Colonic mucosa (tissue), 4 donors: ENCODE measurements around the gene EFCAB8. TPM values are rescaled to one million over a fixed set of nuclear protein-coding genes. Genes with fewer than 3 reads are reported as not detected.

ENCODE experiments used
- DNase-seq: peaks from one replicate; pipeline ENCODE4 v3.0.0-alpha.2; 2020
- H3K27ac ChIP-seq: fragments of 200-600 bp; one replicate; pipeline ENCODE4 v1.8.0; 2021
- H3K27me3 ChIP-seq: fragments of 200-600 bp; one replicate; pipeline ENCODE4 v1.8.0; 2021
- H3K36me3 ChIP-seq: fragments of 200-600 bp; one replicate; pipeline ENCODE4 v1.8.0; 2021
- H3K4me1 ChIP-seq: fragments of 200-600 bp; one replicate; pipeline ENCODE4 v1.8.0; 2021; ENCODE audit warnings: mild to moderate bottlenecking
- H3K4me3 ChIP-seq: fragments of 200-600 bp; one replicate; pipeline ENCODE4 v1.8.0; 2021
- H3K9ac ChIP-seq, 2 donors: one replicate each; pipeline ENCODE4 v1.7.0; 2013; ENCODE audit warnings: control low read depth in 2 of 2, low read depth in 2 of 2, low read length in 2 of 2
- H3K9me3 ChIP-seq: fragments of 200-600 bp; one replicate; pipeline ENCODE4 v1.8.0; 2021
- intact Hi-C: fragments of 100-400 bp; cut with DNase I; formaldehyde crosslinking; loops from one replicate; pipeline ENCODE4 v1.14.1; 2022
- total RNA-seq, 2 donors: library from RNA; stranded (reverse); fragmentation: NEBNext Ultra II Directional in 1 of 2; extraction: Animal tissue kit (Norgen Biotek cat#: 25700) in 1 of 2; gene quantifications; one replicate each; pipeline ENCODE4 v1.2.1, GENCODE V29; 2021
- TF ChIP-seq, protein P1 (sequence below): fragments of 200-600 bp; IDR thresholded peaks from one replicate; pipeline ENCODE4 v1.8.0; 2022; ENCODE audit warnings: antibody characterized with exemption, mild to moderate bottlenecking
- donor health status: healthy.
- donor health status: DM: no; HTN: no; CAD: no.
- donor health status: DM: no; HTN: no; CAD: no.

The EFCAB8 gene
- total RNA-seq, 2 donors from 2014 or later: 0.11 to 0.72 TPM

- no peak for DNase-seq
- intact Hi-C loops: no loop called here
- H3K9me3 ChIP-seq: no peaks in the 10 kb centered on the region
- H3K9ac ChIP-seq: no peak overlapping the region
- TF ChIP-seq, protein P1, sequence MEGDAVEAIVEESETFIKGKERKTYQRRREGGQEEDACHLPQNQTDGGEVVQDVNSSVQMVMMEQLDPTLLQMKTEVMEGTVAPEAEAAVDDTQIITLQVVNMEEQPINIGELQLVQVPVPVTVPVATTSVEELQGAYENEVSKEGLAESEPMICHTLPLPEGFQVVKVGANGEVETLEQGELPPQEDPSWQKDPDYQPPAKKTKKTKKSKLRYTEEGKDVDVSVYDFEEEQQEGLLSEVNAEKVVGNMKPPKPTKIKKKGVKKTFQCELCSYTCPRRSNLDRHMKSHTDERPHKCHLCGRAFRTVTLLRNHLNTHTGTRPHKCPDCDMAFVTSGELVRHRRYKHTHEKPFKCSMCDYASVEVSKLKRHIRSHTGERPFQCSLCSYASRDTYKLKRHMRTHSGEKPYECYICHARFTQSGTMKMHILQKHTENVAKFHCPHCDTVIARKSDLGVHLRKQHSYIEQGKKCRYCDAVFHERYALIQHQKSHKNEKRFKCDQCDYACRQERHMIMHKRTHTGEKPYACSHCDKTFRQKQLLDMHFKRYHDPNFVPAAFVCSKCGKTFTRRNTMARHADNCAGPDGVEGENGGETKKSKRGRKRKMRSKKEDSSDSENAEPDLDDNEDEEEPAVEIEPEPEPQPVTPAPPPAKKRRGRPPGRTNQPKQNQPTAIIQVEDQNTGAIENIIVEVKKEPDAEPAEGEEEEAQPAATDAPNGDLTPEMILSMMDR: no peak
- no peak overlapping the region for H3K4me3 ChIP-seq
- H3K27ac ChIP-seq: no peak overlapping the region
- no peaks in the 10 kb centered on the region for H3K4me1 ChIP-seq
- no peaks in the 10 kb centered on the region for H3K27me3 ChIP-seq
- peaks cover 2% of the 10 kb centered on the region for H3K36me3 ChIP-seq
Observed at GRCh38 chr20:32837157-32837556, 21.6 kb upstream of the EFCAB8 start.

- no peak overlapping the region for H3K9ac ChIP-seq
- no peaks in the 10 kb centered on the region for H3K9me3 ChIP-seq
- H3K36me3 ChIP-seq: peaks cover 2% of the 10 kb centered on the region
- H3K27me3 ChIP-seq: no peaks in the 10 kb centered on the region
- no peak overlapping the region for H3K4me3 ChIP-seq
- no peak for DNase-seq
- H3K4me1 ChIP-seq: no peaks in the 10 kb centered on the region
- intact Hi-C loops: no loop called here
- H3K27ac ChIP-seq: no peak overlapping the region
- TF ChIP-seq, protein P1: no peak
Observed at GRCh38 chr20:32839227-32839981, 19.3 kb upstream of the EFCAB8 start.

- Histone ChIP-seq H3K36me3 (peaks cover 2% of the 10 kb centered on the region), H3K9me3 (no peaks in the 10 kb centered on the region), H3K27ac (no peak overlapping the region), H3K27me3 (no peaks in the 10 kb centered on the region), H3K4me1 (no peaks in the 10 kb centered on the region), H3K4me3 (no peak overlapping the region), H3K9ac (no peak overlapping the region)
- intact Hi-C loops: no loop called here
- DNase-seq: no peak
- TF ChIP-seq, protein P1: no peak
Observed at GRCh38 chr20:32839982-32840285, 18.8 kb upstream of the EFCAB8 start.

DNA sequence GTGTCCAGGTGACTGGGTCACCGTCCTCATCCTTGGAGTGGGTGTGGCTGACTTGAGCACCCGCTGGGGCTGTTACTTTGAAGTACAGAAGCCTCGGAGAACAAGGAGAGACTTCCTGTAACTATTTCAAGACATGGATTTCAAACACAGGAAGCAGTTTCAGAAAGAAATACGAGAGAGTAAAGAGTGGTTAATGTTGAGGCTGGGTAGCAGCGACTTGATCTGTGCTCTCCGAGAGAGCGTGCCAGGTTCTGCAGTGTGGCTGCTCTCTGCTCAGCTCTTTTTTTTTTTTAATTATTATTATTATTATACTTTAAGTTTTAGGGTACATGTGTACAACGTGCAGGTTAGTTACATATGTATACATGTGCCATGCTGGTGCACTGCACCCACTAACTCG, 17.5 kb upstream of the EFCAB8 start:
- intact Hi-C loops: no loop called here

DNA sequence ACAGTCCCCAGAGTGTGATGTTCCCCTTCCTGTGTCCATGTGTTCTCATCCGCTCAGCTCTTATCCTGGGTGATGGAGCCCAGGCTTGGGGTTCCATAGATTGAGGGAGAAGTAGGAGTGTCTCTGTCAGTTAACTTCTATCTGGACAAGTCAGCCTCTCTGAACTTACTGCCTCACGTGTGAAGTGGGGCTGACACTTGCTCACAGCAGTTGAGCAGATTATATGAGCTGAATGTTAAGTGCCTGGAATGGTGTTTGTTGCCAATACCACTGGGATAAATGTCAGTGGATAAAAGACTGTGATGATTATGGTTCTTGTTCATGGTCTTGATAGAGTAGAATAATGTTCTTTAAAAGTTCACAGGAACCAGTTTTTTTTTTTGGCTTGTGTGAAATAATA, 17.1 kb upstream of the EFCAB8 start:
- H3K4me3 ChIP-seq: no peak overlapping the region
- no peaks in the 10 kb centered on the region for H3K4me1 ChIP-seq
- DNase-seq: no peak
- no peaks in the 10 kb centered on the region for H3K9me3 ChIP-seq
- H3K9ac ChIP-seq: no peak overlapping the region
- no peak overlapping the region for H3K27ac ChIP-seq
- TF ChIP-seq, protein P1: no peak
- intact Hi-C loops: no loop called here
- no peaks in the 10 kb centered on the region for H3K27me3 ChIP-seq
- H3K36me3 ChIP-seq: peaks cover 2% of the 10 kb centered on the region

More for the DNA sequence above, 17.5 kb upstream of the EFCAB8 start:
- TF ChIP-seq, protein P1: no peak
- no peak overlapping the region for H3K27ac ChIP-seq
- H3K9ac ChIP-seq: no peak overlapping the region
- no peaks in the 10 kb centered on the region for H3K4me1 ChIP-seq
- no peaks in the 10 kb centered on the region for H3K27me3 ChIP-seq
- no peaks in the 10 kb centered on the region for H3K9me3 ChIP-seq
- DNase-seq: no peak
- H3K36me3 ChIP-seq: no peaks in the 10 kb centered on the region
- no peak overlapping the region for H3K4me3 ChIP-seq
